Measurements from ENCODE around the gene EIF4E1B.

The EIF4E1B gene

DNA sequence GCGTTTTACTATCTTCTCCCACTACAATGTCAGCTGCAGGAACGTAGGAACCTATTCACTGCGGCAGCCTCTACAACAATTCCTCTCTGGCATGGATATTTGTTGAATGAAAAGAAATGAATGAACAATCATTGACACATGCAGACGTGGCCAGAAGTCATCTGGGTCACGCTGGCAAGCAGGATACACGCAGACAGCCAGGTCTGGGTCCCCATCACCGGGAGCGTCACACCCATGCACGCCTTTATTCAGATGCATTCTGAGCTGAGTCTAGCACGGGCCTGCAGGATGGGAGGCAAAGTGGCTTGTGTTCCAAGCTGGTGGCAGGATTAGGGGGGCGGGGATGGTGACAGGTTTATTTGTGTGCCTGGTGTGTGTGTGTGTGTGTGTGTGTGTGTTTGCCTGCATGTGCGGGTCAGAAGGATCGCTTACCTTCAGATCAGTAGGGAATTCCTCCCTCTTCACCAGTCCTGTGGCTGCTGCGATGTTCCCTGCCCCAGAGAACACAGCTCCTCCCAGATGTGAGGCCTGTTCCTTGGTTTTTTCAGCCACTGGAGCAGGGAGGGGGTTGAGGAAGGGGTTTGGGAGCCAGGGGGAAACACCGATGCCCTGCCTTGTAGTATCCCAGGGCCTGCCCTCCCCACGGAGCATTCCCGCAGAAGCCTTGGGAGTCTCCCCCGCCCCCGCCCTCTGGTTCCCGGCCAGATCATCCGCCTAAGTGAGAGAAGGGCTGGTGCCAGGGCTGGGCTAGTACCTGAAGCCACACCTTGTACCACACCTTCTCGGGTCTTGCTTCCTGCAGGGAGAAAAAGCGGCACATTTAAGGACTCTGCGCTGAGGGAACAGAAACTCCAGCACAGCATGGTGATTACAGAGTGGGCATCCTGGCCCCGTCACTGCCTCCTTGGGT is 4.3 kb upstream of the EIF4E1B start:
- TF ChIP-seq, protein P1, sequence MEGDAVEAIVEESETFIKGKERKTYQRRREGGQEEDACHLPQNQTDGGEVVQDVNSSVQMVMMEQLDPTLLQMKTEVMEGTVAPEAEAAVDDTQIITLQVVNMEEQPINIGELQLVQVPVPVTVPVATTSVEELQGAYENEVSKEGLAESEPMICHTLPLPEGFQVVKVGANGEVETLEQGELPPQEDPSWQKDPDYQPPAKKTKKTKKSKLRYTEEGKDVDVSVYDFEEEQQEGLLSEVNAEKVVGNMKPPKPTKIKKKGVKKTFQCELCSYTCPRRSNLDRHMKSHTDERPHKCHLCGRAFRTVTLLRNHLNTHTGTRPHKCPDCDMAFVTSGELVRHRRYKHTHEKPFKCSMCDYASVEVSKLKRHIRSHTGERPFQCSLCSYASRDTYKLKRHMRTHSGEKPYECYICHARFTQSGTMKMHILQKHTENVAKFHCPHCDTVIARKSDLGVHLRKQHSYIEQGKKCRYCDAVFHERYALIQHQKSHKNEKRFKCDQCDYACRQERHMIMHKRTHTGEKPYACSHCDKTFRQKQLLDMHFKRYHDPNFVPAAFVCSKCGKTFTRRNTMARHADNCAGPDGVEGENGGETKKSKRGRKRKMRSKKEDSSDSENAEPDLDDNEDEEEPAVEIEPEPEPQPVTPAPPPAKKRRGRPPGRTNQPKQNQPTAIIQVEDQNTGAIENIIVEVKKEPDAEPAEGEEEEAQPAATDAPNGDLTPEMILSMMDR (conservative IDR thresholded peaks at IDR 0.05; ENCODE audit: low read depth, low read length): no peak
- Histone ChIP-seq H3K4me2 (no peak overlapping the region), H3K9ac (no peak overlapping the region), H3K36me3 (ENCODE audit: insufficient read depth) (no peaks in the 10 kb centered on the region), H3K79me2 (ENCODE audit: insufficient read depth, low read depth) (no peaks in the 10 kb centered on the region), H3K4me1 (ENCODE audit: low read depth, poor library complexity, severe bottlenecking) (no peaks in the 10 kb centered on the region), H4K20me1 (ENCODE audit: insufficient read depth) (no peaks in the 10 kb centered on the region), H3K27me3 (ENCODE audit: insufficient read depth, low read depth) (no peaks in the 10 kb centered on the region), H3K27ac (no peak overlapping the region), H2AFZ (ENCODE audit: low read depth) (no peak overlapping the region), H3K4me3 (IDR thresholded peaks at IDR 0.05; ENCODE audit: insufficient read depth, low read depth, low read length) (no peak overlapping the region)

DNA sequence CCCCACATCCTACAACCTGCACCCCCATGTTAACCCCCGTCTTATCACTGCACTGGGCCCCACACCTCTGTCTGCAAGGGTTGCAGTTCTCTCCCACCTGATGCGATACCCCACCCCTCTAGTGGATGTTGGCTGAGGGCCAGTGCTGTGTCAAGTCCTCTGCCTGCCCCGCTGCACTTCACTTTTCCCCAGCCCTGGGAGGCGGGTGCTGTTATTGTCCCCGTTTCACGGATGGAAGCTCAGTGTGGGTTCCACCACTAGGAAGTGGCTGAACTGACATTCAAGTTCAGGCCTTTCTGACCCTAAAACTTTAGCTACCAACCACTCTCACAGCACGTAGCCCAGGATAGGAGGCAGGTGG is 3.6 kb upstream of the EIF4E1B start:
- H3K79me2 ChIP-seq (ENCODE audit: insufficient read depth, low read depth): no peaks in the 10 kb centered on the region
- TF ChIP-seq, protein P1 (conservative IDR thresholded peaks at IDR 0.05; ENCODE audit: low read depth, low read length): no peak
- H3K4me1 ChIP-seq (ENCODE audit: low read depth, poor library complexity, severe bottlenecking): no peaks in the 10 kb centered on the region
- no peak overlapping the region for H2AFZ ChIP-seq (ENCODE audit: low read depth)
- H3K36me3 ChIP-seq (ENCODE audit: insufficient read depth): no peaks in the 10 kb centered on the region
- no peak overlapping the region for H3K4me2 ChIP-seq
- no peak overlapping the region for H3K27ac ChIP-seq
- H4K20me1 ChIP-seq (ENCODE audit: insufficient read depth): no peaks in the 10 kb centered on the region
- H3K27me3 ChIP-seq (ENCODE audit: insufficient read depth, low read depth): no peaks in the 10 kb centered on the region
- H3K9ac ChIP-seq: no peak overlapping the region
- H3K4me3 ChIP-seq (IDR thresholded peaks at IDR 0.05; ENCODE audit: insufficient read depth, low read depth, low read length): no peak overlapping the region

DNA sequence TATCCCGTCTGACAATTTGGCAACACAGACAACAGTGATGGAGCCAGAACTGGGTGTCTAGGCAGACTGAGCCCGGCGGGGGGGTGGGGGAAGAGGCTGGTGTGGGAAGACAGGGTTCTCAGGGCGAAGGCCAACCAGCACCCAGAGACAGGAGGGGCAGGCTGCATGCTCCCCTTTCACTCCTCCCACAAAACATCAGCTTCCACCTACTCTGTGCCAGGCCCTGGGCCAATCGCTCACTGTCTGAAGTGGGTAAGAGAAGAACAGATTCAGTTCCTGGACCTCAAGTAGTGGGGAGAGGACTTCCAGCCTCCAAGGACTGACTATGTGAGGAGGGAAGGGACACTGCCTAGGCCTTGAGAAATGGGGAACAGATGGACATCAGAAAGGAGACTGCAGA is 2.9 kb upstream of the EIF4E1B start:
- Histone ChIP-seq H3K27me3 (ENCODE audit: insufficient read depth, low read depth) (no peaks in the 10 kb centered on the region; the same call in 1 of the 2 replicates), H2AFZ (ENCODE audit: low read depth) (no peak overlapping the region), H3K4me1 (ENCODE audit: low read depth, poor library complexity, severe bottlenecking) (no peaks in the 10 kb centered on the region), H3K4me2 (no peak overlapping the region), H4K20me1 (ENCODE audit: insufficient read depth) (no peaks in the 10 kb centered on the region), H3K4me3 (IDR thresholded peaks at IDR 0.05; ENCODE audit: insufficient read depth, low read depth, low read length) (no peak overlapping the region), H3K9ac (no peak overlapping the region), H3K36me3 (ENCODE audit: insufficient read depth) (no peaks in the 10 kb centered on the region), H3K79me2 (ENCODE audit: insufficient read depth, low read depth) (no peaks in the 10 kb centered on the region), H3K27ac (no peak overlapping the region)
- TF ChIP-seq, protein P1 (conservative IDR thresholded peaks at IDR 0.05; ENCODE audit: low read depth, low read length): no peak

DNA sequence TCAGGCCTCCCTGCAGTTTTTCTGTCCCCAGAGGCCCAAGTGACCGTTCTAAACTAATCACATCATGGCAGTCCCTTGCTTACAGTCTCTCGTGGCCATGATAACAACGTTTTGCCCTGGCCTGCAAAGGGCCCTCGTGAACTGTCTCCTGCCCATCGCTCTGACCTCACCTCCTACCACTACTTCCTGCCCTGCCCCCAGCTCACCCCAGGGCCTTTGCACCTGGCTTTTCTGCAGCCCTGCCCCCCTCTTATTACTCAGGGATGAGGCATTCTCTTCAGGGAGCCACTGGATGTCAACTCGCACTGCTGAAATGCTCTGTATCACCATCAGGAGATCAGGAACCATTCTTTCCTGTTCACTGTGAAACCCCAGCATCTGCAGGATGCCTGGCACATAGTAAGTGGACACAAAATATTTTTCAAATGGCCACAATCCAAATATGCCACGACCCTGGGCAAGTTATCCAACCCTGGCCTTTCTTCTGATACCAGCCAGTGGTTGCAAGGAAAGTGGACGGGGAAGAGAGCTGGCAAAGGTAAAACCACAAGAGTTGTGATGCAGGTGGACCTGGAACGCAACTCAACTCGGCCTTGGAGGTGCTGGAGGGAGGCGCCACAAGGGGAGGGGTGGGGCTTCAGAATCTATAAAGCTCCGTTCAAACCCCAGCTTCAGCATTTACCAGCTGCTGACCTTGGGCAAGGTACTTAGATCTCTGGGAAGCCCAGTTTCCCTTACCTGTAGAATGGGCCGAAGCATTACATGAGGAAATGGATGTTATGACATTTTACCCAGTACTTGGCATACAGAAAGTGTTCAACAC is 1.9 kb upstream of the EIF4E1B start:
- Histone ChIP-seq H3K36me3 (ENCODE audit: insufficient read depth) (no peaks in the 10 kb centered on the region), H4K20me1 (ENCODE audit: insufficient read depth) (no peaks in the 10 kb centered on the region), H3K4me3 (IDR thresholded peaks at IDR 0.05; ENCODE audit: insufficient read depth, low read depth, low read length) (no peak overlapping the region), H3K4me2 (no peak overlapping the region), H3K9ac (no peak overlapping the region), H3K27me3 (ENCODE audit: insufficient read depth, low read depth) (peaks cover 2% of the 10 kb centered on the region; the same call in 1 of the 2 replicates), H3K27ac (no peak overlapping the region), H3K4me1 (ENCODE audit: low read depth, poor library complexity, severe bottlenecking) (no peaks in the 10 kb centered on the region), H2AFZ (ENCODE audit: low read depth) (no peak overlapping the region), H3K79me2 (ENCODE audit: insufficient read depth, low read depth) (no peaks in the 10 kb centered on the region)
- TF ChIP-seq, protein P1 (conservative IDR thresholded peaks at IDR 0.05; ENCODE audit: low read depth, low read length): no peak
